HepG2 (cell line): ENCODE results near the gene ZBTB17. TPM values are rescaled to one million over a fixed set of nuclear protein-coding genes. Genes with fewer than 3 reads are reported as not detected.

ENCODE experiments used
- ATAC-seq: fragments of 200-7000 bp; cut with Tn5 transposase; 3 replicates; pipeline ENCODE4 v1.9.1; 2020; ENCODE audit warnings: mild to moderate bottlenecking, moderate library complexity
- BruUV-seq: library from RNA; stranded (reverse); fragments of 400-500 nt; replicated peaks from 2 replicates; lab custom pipeline; 2021; lab: Mats Ljungman, UMichigan
- CTCF ChIA-PET: fragments of 300-600 bp; formaldehyde crosslinking; extraction: SDS; loops from one replicate; lab custom pipeline; 2021; ENCODE audit warnings: low total read pairs, inconsistent platforms, low intra/inter-chr PET ratio; lab: Yijun Ruan, JAX
- POLR2A ChIA-PET: fragments of 350-600 bp; sonication (Branson Sonifier 250); formaldehyde crosslinking; loops from one replicate; lab custom pipeline; 2020; ENCODE audit warnings: antibody characterized with exemption, inconsistent platforms; lab: Yijun Ruan, JAX
- DNase-seq: peaks from one replicate; pipeline ENCODE4 v3.0.0-alpha.2; 2015; ENCODE audit warnings: low spot score
- FAIRE-seq: peaks from 3 replicates; lab custom pipeline; 2011; peaks lifted over from hg19 to GRCh38; lab: Jason Lieb, UNC
- H2AFZ ChIP-seq: one replicate; pipeline ENCODE4 v1.6.1; 2011; ENCODE audit warnings: low read length, inconsistent platforms
- H3K27ac ChIP-seq: fragments of 300-600 bp; 3 replicates; pipeline ENCODE4 v1.8.0; 2011; ENCODE audit warnings: mixed run types, mild to moderate bottlenecking, mixed read lengths, low read length, inconsistent platforms; ENCODE audit not compliant: insufficient read depth; ENCODE audit errors: extremely low read length
- H3K27me3 ChIP-seq, 2 experiments: fragments of 200-600 bp in 1 of 2; 2 replicates in 1 of 2; 3 replicates in 1 of 2; pipeline versions ENCODE4 v1.6.0 to v1.8.0; 2011; ENCODE audit warnings: low read length in 2 of 2, mild to moderate bottlenecking in 2 of 2, moderate library complexity in 2 of 2, inconsistent platforms in 1 of 2; ENCODE audit not compliant: insufficient read depth in 2 of 2, control insufficient read depth in 1 of 2
- H3K36me3 ChIP-seq, 2 experiments: fragments of 200-600 bp in 1 of 2; replicated peaks in 1 of 2; 2 replicates in 1 of 2; 3 replicates in 1 of 2; pipeline versions ENCODE4 v1.5.1 to v1.8.0; 2011; ENCODE audit warnings: low read length in 2 of 2, inconsistent platforms in 1 of 2; ENCODE audit not compliant: insufficient read depth in 2 of 2, control insufficient read depth in 1 of 2
- H3K4me1 ChIP-seq: 2 replicates; pipeline ENCODE4 v1.5.1; 2012; ENCODE audit warnings: low read length, inconsistent platforms; ENCODE audit not compliant: insufficient read depth
- H3K4me2 ChIP-seq: 2 replicates; pipeline ENCODE4 v1.6.0; 2011; ENCODE audit warnings: low read depth, low read length, inconsistent platforms
- H3K4me3 ChIP-seq, 3 experiments: fragments of 200-600 bp in 1 of 3; sonication (generic), shearing (Covaris generic) in 1 of 3; replicated peaks in 1 of 3; 2 replicates each; pipeline ENCODE4 v1.5.1; 2011 to 2016; ENCODE audit warnings: low read length in 3 of 3, inconsistent platforms in 2 of 3, low read depth in 2 of 3, mild to moderate bottlenecking in 2 of 3, control low read depth in 1 of 3, mixed read lengths in 1 of 3; ENCODE audit not compliant: insufficient read depth in 1 of 3
- H3K79me2 ChIP-seq: one replicate; pipeline ENCODE4 v1.6.1; 2011; ENCODE audit warnings: low read length, inconsistent platforms; ENCODE audit not compliant: insufficient read depth
- H3K9ac ChIP-seq: 2 replicates; pipeline ENCODE4 v1.6.0; 2011; ENCODE audit warnings: mild to moderate bottlenecking, low read depth, low read length, inconsistent platforms; ENCODE audit not compliant: insufficient read depth
- H3K9me3 ChIP-seq: 2 replicates; pipeline ENCODE4 v1.5.1; 2012; ENCODE audit warnings: mild to moderate bottlenecking, low read length
- H4K20me1 ChIP-seq: 2 replicates; pipeline ENCODE4 v1.6.0; 2011; ENCODE audit warnings: inconsistent platforms, mild to moderate bottlenecking, low read length, moderate library complexity; ENCODE audit not compliant: insufficient read depth
- BCLAF1 ChIP-seq: fragments of 450-650 bp; IDR thresholded peaks from 2 replicates; pipeline ENCODE4 v1.6.1; 2017; ENCODE audit warnings: mild to moderate bottlenecking
- CBX5 ChIP-seq: sonication (generic); formaldehyde crosslinking; IDR thresholded peaks from 2 replicates; pipeline ENCODE4 v1.4.0; 2020; ENCODE audit warnings: missing genetic modification reagents, borderline replicate concordance
- FOSL2 ChIP-seq: sonication (generic); formaldehyde crosslinking; IDR thresholded peaks from 2 replicates; pipeline ENCODE4 v1.4.0; 2020; ENCODE audit warnings: missing genetic modification reagents
- KDM5B ChIP-seq: sonication (generic); formaldehyde crosslinking; IDR thresholded peaks from 2 replicates; pipeline ENCODE4 v1.4.0; 2020; ENCODE audit warnings: missing genetic modification reagents, mild to moderate bottlenecking, borderline replicate concordance
- MBD4 ChIP-seq: IDR thresholded peaks from 2 replicates; pipeline ENCODE4 v1.6.1; 2012; ENCODE audit warnings: low read length, inconsistent platforms, borderline replicate concordance
- MTERF4 ChIP-seq: sonication (generic); formaldehyde crosslinking; IDR thresholded peaks from 2 replicates; pipeline ENCODE4 v1.8.0; 2023; ENCODE audit warnings: mild to moderate bottlenecking, missing genetic modification reagents
- NFIB ChIP-seq: sonication (generic); formaldehyde crosslinking; IDR thresholded peaks from 2 replicates; pipeline ENCODE4 v1.9.0; 2021; ENCODE audit warnings: missing genetic modification reagents, mild to moderate bottlenecking, borderline replicate concordance
- POLR2G ChIP-seq: fragments of 200-400 bp; formaldehyde crosslinking; IDR thresholded peaks from 2 replicates; pipeline ENCODE4 v1.6.1; 2018; ENCODE audit warnings: mild to moderate bottlenecking, low read depth, low read length, moderate library complexity
- ZNF609 ChIP-seq: sonication (generic); formaldehyde crosslinking; IDR thresholded peaks from 2 replicates; pipeline ENCODE4 v1.4.0; 2020; ENCODE audit warnings: mild to moderate bottlenecking, missing genetic modification reagents, borderline replicate concordance
- ZNF704 ChIP-seq: sonication (generic); formaldehyde crosslinking; IDR thresholded peaks from 2 replicates; pipeline ENCODE4 v1.8.1; 2023; ENCODE audit warnings: mild to moderate bottlenecking, inconsistent platforms, moderate library complexity, missing genetic modification reagents, borderline replicate concordance
- WGBS: methylation state at CpG from one replicate; pipeline ENCODE4 v1.1.6; 2017; ENCODE audit warnings: low lambda C conversion rate; 5-methylcytosine and 5-hydroxymethylcytosine counted together
- in situ Hi-C: cut with HindIII; loops from 2 replicates; pipeline ENCODE4 v1.10.0; 2017; ENCODE audit warnings: low pct_unique_long_range_greater_than_20kb; ENCODE audit not compliant: extremely low pct_ligation_motif_present
- intact Hi-C: fragments of 100-400 bp; cut with micrococcal nuclease; formaldehyde crosslinking; loops from one replicate; pipeline ENCODE4 v1.10.0; 2022; ENCODE audit not compliant: unreplicated experiment
- polyA plus RNA-seq, 8 experiments: library from polyadenylated mRNA; depleted of rRNA in 3 of 8; stranded (reverse) in 7 of 8; unstranded in 1 of 8; fragments of >200 nt; fragmentation: Illumina TruSeq in 4 of 8; extraction: Trizol in 4 of 8; gene quantifications; 2 replicates each; pipeline versions ENCODE4 v1.2.1 to v1.2.3, GENCODE V29; 2011 to 2016; ENCODE audit warnings: low read depth in 4 of 8, missing spikeins in 1 of 8, mixed read lengths in 1 of 8; ENCODE audit not compliant: insufficient read depth in 1 of 8
- total RNA-seq, 5 experiments: library from RNA; depleted of rRNA; stranded (reverse); fragments of >200 nt; fragmentation: Illumina TruSeq; extraction: Trizol; gene quantifications; 2 replicates each; pipeline ENCODE4 v1.2.3, GENCODE V29; 2016; ENCODE audit warnings: low read depth in 1 of 5

Gene ZBTB17
- total and polyA plus RNA-seq, 2 of the 13 experiments (the other 11 are each of a cell fraction or from before 2014, with no cell fraction given): 16.7 to 17.0 TPM

- TF ChIP-seq NFIB (no peak), ZNF704 (CRISPR knock-in tag) (no peak)
Observed at GRCh38 chr1:16014509-16015482, 38.9 kb upstream of the ZBTB17 start (continued).

GRCh38 chr1:16013908-16014258 is 38.0 kb upstream of the ZBTB17 start:
- Histone ChIP-seq H3K9me3 (no peaks in the 10 kb centered on the region), H3K27me3 (peaks cover 7 to 55% of the 10 kb centered on the region in 2 experiments; a peak in 4 of 5 replicates), H3K79me2 (no peaks in the 10 kb centered on the region), H4K20me1 (peaks cover 10% of the 10 kb centered on the region; the same call in 1 of the 2 replicates), H3K27ac (no peak overlapping the region), H3K36me3 (no peaks in the 10 kb centered on the region), H2AFZ (no peak overlapping the region), H3K4me2 (peak overlapping the region; percentile 71; the same call in 1 of the 2 replicates), H3K4me1 (peaks cover 67% of the 10 kb centered on the region), H3K4me3 (peak overlapping the region; percentile 56 to 63 (median 60); a peak in 5 of 6 replicates), H3K9ac (peak overlapping the region; percentile 53)
- ChIA-PET CTCF (no interaction called here), POLR2A (interaction anchor here (1.0 kb wide), 1 partner anchor 213 kb away, joined by 3 read pairs; no protein-coding TSS in a partner anchor)
- BruUV-seq: no TSS peak
- DNase-seq (no peak), ATAC-seq (no peak), FAIRE-seq (no peak)
- in situ Hi-C loops: loop anchor here (5.0 kb wide), 1 partner anchor 33 kb away; no protein-coding TSS in a partner anchor
- intact Hi-C loops: no loop called here
- 9% methylated on average over 2 of the region's 4 CpGs for WGBS
- TF ChIP-seq KDM5B (CRISPR knock-in tag) (no peak), CBX5 (CRISPR knock-in tag) (no peak), ZNF609 (CRISPR knock-in tag) (no peak), MTERF4 (CRISPR knock-in tag) (0 out of 2 replicates have a peak, but pooled peaks have one; percentile 46), POLR2G (no peak), FOSL2 (CRISPR knock-in tag) (no peak), MBD4 (no peak), BCLAF1 (no peak)
